ENCODE measurements around the gene FBXL20. TPM values are rescaled to one million over a fixed set of nuclear protein-coding genes. Genes with fewer than 3 reads are reported as not detected.
A peak's percentile ranks its signal among the peaks of the same experiment; 100 is the strongest.
"Not testable (repeated sequence)": the region's sequence is repeated elsewhere in the genome, so short reads cannot be mapped to it uniquely, and the experiment has no call there.

Gene FBXL20, protein sequence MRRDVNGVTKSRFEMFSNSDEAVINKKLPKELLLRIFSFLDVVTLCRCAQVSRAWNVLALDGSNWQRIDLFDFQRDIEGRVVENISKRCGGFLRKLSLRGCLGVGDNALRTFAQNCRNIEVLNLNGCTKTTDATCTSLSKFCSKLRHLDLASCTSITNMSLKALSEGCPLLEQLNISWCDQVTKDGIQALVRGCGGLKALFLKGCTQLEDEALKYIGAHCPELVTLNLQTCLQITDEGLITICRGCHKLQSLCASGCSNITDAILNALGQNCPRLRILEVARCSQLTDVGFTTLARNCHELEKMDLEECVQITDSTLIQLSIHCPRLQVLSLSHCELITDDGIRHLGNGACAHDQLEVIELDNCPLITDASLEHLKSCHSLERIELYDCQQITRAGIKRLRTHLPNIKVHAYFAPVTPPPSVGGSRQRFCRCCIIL
- total RNA-seq, result 10 to 100 TPM; 16.9 to 18.9 TPM

- peaks cover 48% of the 10 kb centered on the region for H3K4me1 Mint-ChIP-seq
- peak within 1 kb of the TSS; percentile 92 for H3K27ac Mint-ChIP-seq
- no peaks in the 10 kb centered on the region for H3K9me3 Mint-ChIP-seq (ENCODE audit: low read depth)
- peak within 1 kb of the TSS; percentile 91 for H3K4me3 Mint-ChIP-seq
- ChIA-PET POLR2A (interaction anchor here (0.6 to 1.0 kb wide), 3 partner anchors 45 to 60 kb away, joined by 3 to 4 read pairs (median 3); partner anchors contain the start of genes CDK12 and MED1), CTCF (interaction anchor here (0.7 kb wide), 1 partner anchor 61 kb away, joined by 3 read pairs; no protein-coding TSS in a partner anchor)
- peaks cover 6% of the 10 kb centered on the region for H3K36me3 Mint-ChIP-seq (ENCODE audit: low read depth)
- H3K27me3 Mint-ChIP-seq, result no peaks in the 10 kb centered on the region
- peak; percentile 97 for DNase-seq
- intact Hi-C loops (cut with DNase I, micrococcal nuclease), result loop anchor here in 1 of 2 experiments (1.0 to 10.0 kb wide), 12 partner anchors 60 to 1914 kb away; partner anchors contain the start of genes CDK12, DUSP14, LASP1 and LRRC3C
- ATAC-seq, result peak; percentile 63
Observed at GRCh38 chr17:39401412-39402243, at the start of gene FBXL20. Gene FBXL20, minus strand, starts transcription at chr17:39401626. Its CDS starts 224 bp downstream, at chr17:39401402.

DNA sequence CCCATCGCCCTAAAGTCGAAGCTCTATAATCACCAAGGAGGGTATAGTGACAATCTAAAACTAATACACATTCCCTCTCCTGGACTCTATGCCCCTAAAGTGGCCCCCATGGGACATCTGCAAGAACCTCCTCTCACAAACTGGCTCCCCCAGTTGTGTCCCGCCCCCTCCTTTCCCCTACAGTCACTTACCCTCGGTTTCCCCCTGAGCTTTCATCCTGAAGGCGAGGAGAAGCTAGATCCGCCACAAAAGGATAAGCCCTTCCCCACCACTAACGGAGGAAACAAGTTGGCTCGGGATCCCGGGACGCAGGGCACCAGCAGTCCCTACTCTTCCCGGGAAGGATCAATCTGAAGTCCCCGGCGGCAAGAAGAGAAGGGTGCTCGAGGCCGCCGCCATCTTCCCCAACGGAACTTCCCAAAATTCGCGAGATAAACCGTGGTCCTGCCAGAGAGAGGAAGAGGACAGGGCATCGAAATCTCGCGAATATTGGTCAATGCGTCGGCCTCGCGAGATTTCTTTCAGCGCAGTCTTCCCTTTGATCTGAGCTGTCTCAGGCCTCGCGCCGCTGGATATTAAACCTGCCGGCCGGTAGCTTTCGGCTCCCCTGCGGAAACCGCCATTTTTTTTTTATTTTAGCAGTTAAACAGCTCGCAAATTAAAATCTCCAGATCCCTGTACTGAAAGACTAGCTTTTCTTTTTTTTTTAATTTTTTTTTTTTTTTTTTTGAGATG lies 49.6 kb upstream of the FBXL20 start, which contains the start of gene MED1:
MED1 (minus strand) TSS at position 417 of the 735 bp plus-strand sequence; CDS start at position 216, 201 bp downstream.
- DNase-seq (peak; percentile 96), ATAC-seq (peak; percentile 99)
- ChIA-PET CTCF (interaction anchor here (0.6 to 3.8 kb wide), 7 partner anchors 9 to 476 kb away, joined by 3 to 32 read pairs (median 4); partner anchors contain the start of gene CDK12), POLR2A (interaction anchor here (0.6 to 5.6 kb wide), 10 partner anchors 9 to 599 kb away, joined by 3 to 96 read pairs (median 5); partner anchors contain the start of genes CDK12 and FBXL20)
- intact Hi-C loops (cut with DNase I, micrococcal nuclease), result loop anchor here (1.0 to 5.0 kb wide), 7 partner anchors 10 to 749 kb away; partner anchors contain the start of genes CDK12 (in 2 of the 2), CWC25 (in 1 of the 2), LRRC3C (in 1 of the 2) and ORMDL3 (in 1 of the 2)
- peaks cover 17% of the 10 kb centered on the region for H3K36me3 Mint-ChIP-seq (ENCODE audit: low read depth)
- peak within 1 kb of the TSS; percentile 96 for H3K4me3 Mint-ChIP-seq
- H3K4me1 Mint-ChIP-seq, result peaks cover 30% of the 10 kb centered on the region
- H3K9me3 Mint-ChIP-seq (ENCODE audit: low read depth), result no peaks in the 10 kb centered on the region
- peak within 1 kb of the TSS; percentile 96 for H3K27ac Mint-ChIP-seq
- no peaks in the 10 kb centered on the region for H3K27me3 Mint-ChIP-seq

- Mint-ChIP-seq H3K27ac (peak overlapping the region; percentile 96), H3K4me1 (peaks cover 30% of the 10 kb centered on the region)
- CTCF ChIA-PET, result interaction anchor here (1.4 to 3.8 kb wide), 2 partner anchors 12 to 46 kb away, joined by 3 to 32 read pairs; partner anchors contain the start of gene CDK12
Observed at GRCh38 chr17:39450051-39450450, 48.6 kb upstream of the FBXL20 start.

GRCh38 chr17:39447561-39447960 lies 46.1 kb upstream of the FBXL20 start:
- no peaks in the 10 kb centered on the region for H3K9me3 Mint-ChIP-seq (ENCODE audit: low read depth)
- ATAC-seq (no peak), DNase-seq (no peak)
- no peaks in the 10 kb centered on the region for H3K27me3 Mint-ChIP-seq
- peaks cover 22% of the 10 kb centered on the region for H3K4me1 Mint-ChIP-seq
- ChIA-PET CTCF (interaction anchor here (0.6 kb wide), 3 partner anchors 13 to 53 kb away, joined by 3 to 4 read pairs (median 3); partner anchors contain the start of gene CDK12), POLR2A (interaction anchor here (0.8 kb wide), 1 partner anchor 14 kb away, joined by 3 read pairs; the partner anchor contains the start of gene CDK12)
- H3K36me3 Mint-ChIP-seq (ENCODE audit: low read depth), result peaks cover 34% of the 10 kb centered on the region
- no peak overlapping the region for H3K27ac Mint-ChIP-seq
- intact Hi-C loops (cut with DNase I, micrococcal nuclease), result no loop called here
- H3K4me3 Mint-ChIP-seq, result no peak overlapping the region

More at GRCh38 chr17:39450051-39450450, 48.6 kb upstream of the FBXL20 start:
- intact Hi-C loops (cut with DNase I, micrococcal nuclease), result loop anchor here (5.0 kb wide), 2 partner anchors 302 to 748 kb away; no protein-coding TSS in a partner anchor
- POLR2A ChIA-PET, result interaction anchor here (1.2 to 5.6 kb wide), 3 partner anchors 8 to 14 kb away, joined by 3 to 96 read pairs (median 7); partner anchors contain the start of gene CDK12
- ATAC-seq (no peak), DNase-seq (no peak)
- peaks cover 21% of the 10 kb centered on the region for H3K36me3 Mint-ChIP-seq (ENCODE audit: low read depth)
- H3K9me3 Mint-ChIP-seq (ENCODE audit: low read depth), result no peaks in the 10 kb centered on the region
- H3K4me3 Mint-ChIP-seq, result peak overlapping the region; percentile 96
- no peaks in the 10 kb centered on the region for H3K27me3 Mint-ChIP-seq

- ChIA-PET CTCF (no interaction called here), POLR2A (no interaction called here)
- H3K27ac Mint-ChIP-seq, result no peak overlapping the region
- peaks cover 5% of the 10 kb centered on the region for H3K4me1 Mint-ChIP-seq
- ATAC-seq, result no peak
- no peaks in the 10 kb centered on the region for H3K27me3 Mint-ChIP-seq
- H3K4me3 Mint-ChIP-seq, result no peak overlapping the region
- peaks cover 51% of the 10 kb centered on the region for H3K36me3 Mint-ChIP-seq (ENCODE audit: low read depth)
- no peak for DNase-seq
- no peaks in the 10 kb centered on the region for H3K9me3 Mint-ChIP-seq (ENCODE audit: low read depth)
- intact Hi-C loops (cut with DNase I, micrococcal nuclease), result no loop called here
Observed at GRCh38 chr17:39443326-39443725, 41.9 kb upstream of the FBXL20 start.

DNA sequence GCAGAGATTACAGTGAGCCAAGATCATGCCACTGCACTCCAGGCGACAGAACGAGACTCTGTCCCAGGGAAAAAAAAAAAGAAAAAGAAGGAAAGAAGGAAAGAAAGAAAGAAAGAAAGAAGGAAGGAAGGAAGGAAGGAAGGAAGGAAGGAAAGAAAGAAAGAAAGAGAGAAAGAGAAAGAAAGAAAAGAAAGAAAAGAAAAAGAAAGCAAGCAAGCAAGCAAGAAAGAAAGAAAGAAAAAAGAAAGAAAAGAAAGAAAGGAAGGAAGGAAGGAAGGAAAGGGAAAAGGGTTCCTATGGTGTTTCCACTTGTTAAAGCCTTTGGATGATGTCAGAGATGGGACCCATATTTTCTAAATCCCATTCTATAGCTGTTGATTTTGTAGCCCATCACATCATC lies 38.4 kb upstream of the FBXL20 start:
- DNase-seq; ATAC-seq; H3K4me3 Mint-ChIP-seq; H3K27me3 Mint-ChIP-seq; H3K4me1 Mint-ChIP-seq; H3K9me3 Mint-ChIP-seq (ENCODE audit: low read depth); intact Hi-C loops (cut with DNase I, micrococcal nuclease): not testable (repeated sequence)
- peak overlapping the region; percentile 25 for H3K27ac Mint-ChIP-seq
- POLR2A ChIA-PET, result interaction anchor here (1.2 kb wide), 1 partner anchor 12 kb away, joined by 5 read pairs; the partner anchor contains the start of gene MED1
- CTCF ChIA-PET, result interaction anchor here (1.5 kb wide), 1 partner anchor 35 kb away, joined by 3 read pairs; no protein-coding TSS in a partner anchor
- H3K36me3 Mint-ChIP-seq (ENCODE audit: low read depth), result peaks cover 42% of the 10 kb centered on the region

DNA sequence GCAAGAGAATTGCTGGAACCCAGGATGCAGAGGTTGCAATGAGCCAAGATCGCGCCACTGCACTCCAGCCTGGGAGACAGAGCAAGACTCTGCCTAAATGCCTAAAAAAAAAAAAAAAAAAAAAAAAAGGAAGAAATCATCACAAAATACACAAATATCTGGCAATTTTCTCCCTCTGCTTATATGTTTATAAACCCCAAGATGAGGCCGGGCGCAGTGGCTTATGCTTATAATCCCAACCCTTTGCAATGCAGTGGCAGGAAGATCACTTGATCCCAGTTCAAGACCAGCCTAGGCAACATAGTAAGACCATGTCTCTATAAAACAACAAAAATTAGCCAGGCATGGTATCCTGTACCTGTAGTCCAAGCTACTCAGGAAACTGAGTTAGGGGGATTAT lies 28.2 kb upstream of the FBXL20 start:
- no peaks in the 10 kb centered on the region for H3K9me3 Mint-ChIP-seq (ENCODE audit: low read depth)
- no peaks in the 10 kb centered on the region for H3K27me3 Mint-ChIP-seq
- no peaks in the 10 kb centered on the region for H3K4me1 Mint-ChIP-seq
- peaks cover 33% of the 10 kb centered on the region for H3K36me3 Mint-ChIP-seq (ENCODE audit: low read depth)
- CTCF ChIA-PET, result interaction anchor here (0.6 kb wide), 1 partner anchor 23 kb away, joined by 3 read pairs; no protein-coding TSS in a partner anchor
- H3K4me3 Mint-ChIP-seq, result no peak overlapping the region
- intact Hi-C loops (cut with DNase I, micrococcal nuclease), result no loop called here
- H3K27ac Mint-ChIP-seq, result no peak overlapping the region
- POLR2A ChIA-PET, result interaction anchor here (1.1 kb wide), 1 partner anchor 16 kb away, joined by 15 read pairs; no protein-coding TSS in a partner anchor
- ATAC-seq (no peak), DNase-seq (no peak)

DNA sequence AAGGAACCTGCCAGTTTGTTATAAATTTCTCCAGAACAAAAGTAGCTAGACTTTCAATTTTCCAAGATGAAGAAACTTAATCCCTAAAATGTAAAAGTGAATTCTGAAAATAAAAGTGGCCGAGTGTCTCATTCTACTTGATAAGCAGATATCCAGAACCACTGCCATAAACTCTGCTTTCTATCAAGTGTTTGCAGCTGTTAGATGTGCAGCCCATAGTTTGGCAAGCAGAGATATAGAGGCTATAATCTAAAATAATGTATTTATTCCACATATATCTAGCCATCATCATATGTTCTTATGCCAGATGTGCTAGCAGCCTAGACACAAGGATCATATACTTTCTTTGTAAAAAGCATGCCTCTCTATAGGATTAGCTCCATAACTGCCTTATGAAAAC lies 14.7 kb upstream of the FBXL20 start:
- Mint-ChIP-seq H3K27ac (no peak overlapping the region), H3K9me3 (ENCODE audit: low read depth) (no peaks in the 10 kb centered on the region), H3K27me3 (no peaks in the 10 kb centered on the region), H3K4me1 (no peaks in the 10 kb centered on the region), H3K36me3 (ENCODE audit: low read depth) (peaks cover 31% of the 10 kb centered on the region), H3K4me3 (no peak overlapping the region)
- ChIA-PET CTCF (interaction anchor here (1.2 kb wide), 1 partner anchor 89 kb away, joined by 3 read pairs; no protein-coding TSS in a partner anchor), POLR2A (interaction anchor here (0.6 kb wide), 1 partner anchor 86 kb away, joined by 3 read pairs; no protein-coding TSS in a partner anchor)
- ATAC-seq (no peak), DNase-seq (no peak)
- intact Hi-C loops (cut with DNase I, micrococcal nuclease), result no loop called here

GRCh38 chr17:39410279-39410678 lies 8.9 kb upstream of the FBXL20 start:
- Mint-ChIP-seq H3K36me3 (ENCODE audit: low read depth) (peaks cover 48% of the 10 kb centered on the region), H3K27ac (no peak overlapping the region), H3K9me3 (ENCODE audit: low read depth) (no peaks in the 10 kb centered on the region), H3K4me1 (peaks cover 19% of the 10 kb centered on the region), H3K27me3 (no peaks in the 10 kb centered on the region), H3K4me3 (no peak overlapping the region)
- DNase-seq, result no peak
- intact Hi-C loops (cut with DNase I, micrococcal nuclease), result no loop called here
- ChIA-PET CTCF (interaction anchor here (1.1 kb wide), 1 partner anchor 139 kb away, joined by 3 read pairs; no protein-coding TSS in a partner anchor), POLR2A (no interaction called here)
- ATAC-seq, result no peak

DNA sequence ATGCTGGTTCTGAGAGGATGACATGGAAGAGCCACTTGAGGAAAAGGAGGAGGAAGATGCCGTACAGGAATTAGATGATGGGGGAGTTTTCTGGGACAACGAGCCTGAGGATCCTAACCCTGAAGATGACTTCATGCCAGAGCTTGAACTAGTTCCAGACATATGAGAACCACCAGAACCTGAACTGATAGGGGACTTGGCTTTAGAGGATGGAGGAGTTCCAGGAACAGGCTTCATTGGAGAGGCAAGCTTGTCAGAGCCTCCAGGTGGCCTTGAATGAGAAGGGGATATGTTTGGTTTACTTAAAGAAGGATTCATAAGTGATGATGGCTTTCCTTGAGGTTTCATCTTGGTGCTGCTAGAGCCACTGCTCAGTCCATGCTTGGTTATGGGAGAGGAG lies 6.9 kb upstream of the FBXL20 start:
- Mint-ChIP-seq H3K9me3 (ENCODE audit: low read depth) (no peaks in the 10 kb centered on the region), H3K36me3 (ENCODE audit: low read depth) (peaks cover 43% of the 10 kb centered on the region), H3K27ac (peak overlapping the region; percentile 13), H3K4me3 (no peak overlapping the region), H3K4me1 (peaks cover 34% of the 10 kb centered on the region), H3K27me3 (no peaks in the 10 kb centered on the region)
- ChIA-PET CTCF (no interaction called here), POLR2A (no interaction called here)
- DNase-seq, result no peak
- intact Hi-C loops (cut with DNase I, micrococcal nuclease), result loop anchor here in 1 of 2 experiments (10.0 kb wide), 3 partner anchors 516 to 696 kb away; partner anchors contain the start of genes LRRC3C, NR1D1 and ORMDL3
- ATAC-seq, result no peak
